Right lobe of liver (tissue), 4 donors: ENCODE measurements around the gene KIF18A.

Experiments used
- POLR2A ChIP-seq: fragments of 450-650 bp; IDR thresholded peaks from one replicate; pipeline ENCODE4 v1.6.1; 2017; ENCODE audit warnings: antibody characterized with exemption, mild to moderate bottlenecking
- TF ChIP-seq, protein P1 (sequence below), 4 donors: fragments of 200-600 bp in 3 of 4; fragments of 450-650 bp in 1 of 4; IDR thresholded peaks; one replicate each; pipeline versions ENCODE4 v1.5.1 to v1.8.0; 2016 to 2022; ENCODE audit warnings: antibody characterized with exemption in 4 of 4, mild to moderate bottlenecking in 2 of 4
- donor health status: DM: no; HTN: no; CAD: no.
- donor health status: DM: no; HTN: no; CAD: no.
- donor health status: DM: no; HTN: yes; CAD: no.

DNA sequence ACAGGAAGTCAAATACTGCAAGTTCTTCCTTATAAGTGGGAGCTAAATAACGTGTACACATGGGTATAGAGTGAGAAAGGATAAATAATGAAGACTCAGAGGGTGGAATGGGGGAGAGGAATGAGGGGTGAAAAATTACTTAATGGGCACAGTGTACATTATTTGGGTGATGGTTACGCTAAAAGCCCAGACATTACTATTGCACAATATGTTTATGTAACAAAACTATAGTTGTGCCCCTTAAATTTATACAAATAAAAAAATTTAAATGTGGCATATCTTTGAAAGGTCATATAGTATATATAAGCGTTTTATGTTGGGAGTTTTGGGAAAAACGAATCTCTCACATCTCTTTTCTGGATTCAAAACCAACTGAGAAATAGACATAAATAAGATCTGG is 96.1 kb downstream of the KIF18A start:
- TF ChIP-seq, protein P1, sequence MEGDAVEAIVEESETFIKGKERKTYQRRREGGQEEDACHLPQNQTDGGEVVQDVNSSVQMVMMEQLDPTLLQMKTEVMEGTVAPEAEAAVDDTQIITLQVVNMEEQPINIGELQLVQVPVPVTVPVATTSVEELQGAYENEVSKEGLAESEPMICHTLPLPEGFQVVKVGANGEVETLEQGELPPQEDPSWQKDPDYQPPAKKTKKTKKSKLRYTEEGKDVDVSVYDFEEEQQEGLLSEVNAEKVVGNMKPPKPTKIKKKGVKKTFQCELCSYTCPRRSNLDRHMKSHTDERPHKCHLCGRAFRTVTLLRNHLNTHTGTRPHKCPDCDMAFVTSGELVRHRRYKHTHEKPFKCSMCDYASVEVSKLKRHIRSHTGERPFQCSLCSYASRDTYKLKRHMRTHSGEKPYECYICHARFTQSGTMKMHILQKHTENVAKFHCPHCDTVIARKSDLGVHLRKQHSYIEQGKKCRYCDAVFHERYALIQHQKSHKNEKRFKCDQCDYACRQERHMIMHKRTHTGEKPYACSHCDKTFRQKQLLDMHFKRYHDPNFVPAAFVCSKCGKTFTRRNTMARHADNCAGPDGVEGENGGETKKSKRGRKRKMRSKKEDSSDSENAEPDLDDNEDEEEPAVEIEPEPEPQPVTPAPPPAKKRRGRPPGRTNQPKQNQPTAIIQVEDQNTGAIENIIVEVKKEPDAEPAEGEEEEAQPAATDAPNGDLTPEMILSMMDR (IDR thresholded peaks at IDR 0.05) = no peak
- TF ChIP-seq POLR2A = no peak
